Measurements from ENCODE around the gene GALNS.

The GALNS gene

GRCh38 chr16:88780142-88781062, 76.3 kb downstream of the GALNS start:
- no peak overlapping the region for H3K4me3 ChIP-seq (ENCODE audit: low read depth, low read length)
- no peak for TF ChIP-seq CTCF (IDR thresholded peaks at IDR 0.05; ENCODE audit: borderline replicate concordance, insufficient read depth, low read depth, low read length)

- no peak overlapping the region for H3K4me3 ChIP-seq (ENCODE audit: low read depth, low read length)
- TF ChIP-seq CTCF (IDR thresholded peaks at IDR 0.05; ENCODE audit: borderline replicate concordance, insufficient read depth, low read depth, low read length) = no peak
Measured at GRCh38 chr16:88779406-88780141, 77.2 kb downstream of the GALNS start.

GRCh38 chr16:88778541-88779065, 78.1 kb downstream of the GALNS start:
- H3K4me3 ChIP-seq (ENCODE audit: low read depth, low read length) = no peak overlapping the region
- no peak for TF ChIP-seq CTCF (IDR thresholded peaks at IDR 0.05; ENCODE audit: borderline replicate concordance, insufficient read depth, low read depth, low read length)

GRCh38 chr16:88778271-88778525, 78.5 kb downstream of the GALNS start:
- H3K4me3 ChIP-seq (ENCODE audit: low read depth, low read length) = no peak overlapping the region

GRCh38 chr16:88777471-88778270, 79.1 kb downstream of the GALNS start:
- TF ChIP-seq CTCF (IDR thresholded peaks at IDR 0.05; ENCODE audit: borderline replicate concordance, insufficient read depth, low read depth, low read length) = no peak
- H3K4me3 ChIP-seq (ENCODE audit: low read depth, low read length) = no peak overlapping the region

More at GRCh38 chr16:88778271-88778525, 78.5 kb downstream of the GALNS start:
- TF ChIP-seq CTCF (IDR thresholded peaks at IDR 0.05; ENCODE audit: borderline replicate concordance, insufficient read depth, low read depth, low read length) = no peak

GRCh38 chr16:88775825-88776224, 80.9 kb downstream of the GALNS start:
- no peak for TF ChIP-seq CTCF (IDR thresholded peaks at IDR 0.05; ENCODE audit: borderline replicate concordance, insufficient read depth, low read depth, low read length)
- H3K4me3 ChIP-seq (ENCODE audit: low read depth, low read length) = no peak overlapping the region
